GM21423 (cell line): ENCODE results near the gene CUBN.

Source experiments
- ATAC-seq: cut with Tn5 transposase; IDR thresholded peaks from one replicate; pipeline ENCODE4 v1.9.1; 2021; ENCODE audit warnings: mild to moderate bottlenecking, moderate library complexity; ENCODE audit not compliant: unreplicated experiment

CUBN gene

GRCh38 chr10:17129741-17130140 is at the start of gene CUBN:
Gene CUBN, minus strand, starts transcription at chr10:17129811. Its CDS starts 46 bp downstream, at chr10:17129765.
- ATAC-seq: no peak

GRCh38 chr10:17179002-17179401 is 49.4 kb upstream of the CUBN start:
- ATAC-seq: no peak

GRCh38 chr10:17178006-17178405 is 48.4 kb upstream of the CUBN start:
- ATAC-seq: no peak

GRCh38 chr10:17177014-17177413 is 47.4 kb upstream of the CUBN start:
- no peak for ATAC-seq

- ATAC-seq: no peak
Observed at GRCh38 chr10:17176091-17176490, 46.5 kb upstream of the CUBN start.

- no peak for ATAC-seq
Observed at GRCh38 chr10:17175551-17175950, 45.9 kb upstream of the CUBN start.

- ATAC-seq: no peak
Observed at GRCh38 chr10:17174626-17175025, 45.0 kb upstream of the CUBN start.

GRCh38 chr10:17171141-17171641 is 41.6 kb upstream of the CUBN start:
- no peak for ATAC-seq

- no peak for ATAC-seq
Observed at GRCh38 chr10:17169803-17170202, 40.2 kb upstream of the CUBN start.

GRCh38 chr10:17166699-17167098 is 37.1 kb upstream of the CUBN start:
- ATAC-seq: no peak

GRCh38 chr10:17162828-17163227 is 33.2 kb upstream of the CUBN start:
- no peak for ATAC-seq

- no peak for ATAC-seq
Observed at GRCh38 chr10:17161775-17162174, 32.2 kb upstream of the CUBN start.

GRCh38 chr10:17157024-17157423 is 27.4 kb upstream of the CUBN start:
- ATAC-seq: no peak

GRCh38 chr10:17155826-17156225 is 26.2 kb upstream of the CUBN start:
- ATAC-seq: no peak

GRCh38 chr10:17154116-17154515 is 24.5 kb upstream of the CUBN start:
- ATAC-seq: no peak

GRCh38 chr10:17153321-17153720 is 23.7 kb upstream of the CUBN start:
- no peak for ATAC-seq

- ATAC-seq: no peak
Observed at GRCh38 chr10:17151716-17152115, 22.1 kb upstream of the CUBN start.

- no peak for ATAC-seq
Observed at GRCh38 chr10:17147884-17148489, 18.4 kb upstream of the CUBN start.

GRCh38 chr10:17146892-17147291 is 17.3 kb upstream of the CUBN start:
- no peak for ATAC-seq

- no peak for ATAC-seq
Observed at GRCh38 chr10:17145239-17145638, 15.6 kb upstream of the CUBN start.

- no peak for ATAC-seq
Observed at GRCh38 chr10:17144757-17145156, 15.1 kb upstream of the CUBN start.

- no peak for ATAC-seq
Observed at GRCh38 chr10:17144032-17144431, 14.4 kb upstream of the CUBN start.

GRCh38 chr10:17143055-17143690 is 13.6 kb upstream of the CUBN start:
- no peak for ATAC-seq
